Stimulated activated CD8-positive, alpha-beta memory T cell treated with anti-CD3 and anti-CD28 coated beads, Interleukin-15, amount 100 ng/mL, for 24 hours (primary cell): ENCODE results near the gene WDFY2.

Source experiments
- DNase-seq: peaks from one replicate; pipeline ENCODE4 v3.0.0-alpha.2; 2020; ENCODE audit warnings: low read depth

The WDFY2 gene

DNA sequence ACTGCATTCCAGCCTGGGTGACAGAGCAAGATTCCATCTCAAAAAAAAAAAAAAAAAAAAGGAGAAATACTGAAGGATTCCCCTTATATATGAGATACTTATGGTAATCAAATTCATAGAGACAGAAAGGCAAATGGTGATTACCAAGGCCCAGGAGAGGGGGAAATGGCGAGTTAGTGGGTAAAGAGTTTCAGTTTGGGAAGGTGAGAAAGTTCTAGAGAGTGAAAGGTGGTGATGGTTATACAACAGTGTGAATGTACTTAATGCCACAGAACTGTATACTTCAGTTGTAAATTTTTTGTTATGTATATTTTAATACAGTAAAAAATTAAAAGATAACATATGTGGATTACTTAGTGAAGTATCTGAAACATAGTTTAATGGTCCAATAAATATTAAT is 129.5 kb downstream of the WDFY2 start:
- DNase-seq: no peak

DNA sequence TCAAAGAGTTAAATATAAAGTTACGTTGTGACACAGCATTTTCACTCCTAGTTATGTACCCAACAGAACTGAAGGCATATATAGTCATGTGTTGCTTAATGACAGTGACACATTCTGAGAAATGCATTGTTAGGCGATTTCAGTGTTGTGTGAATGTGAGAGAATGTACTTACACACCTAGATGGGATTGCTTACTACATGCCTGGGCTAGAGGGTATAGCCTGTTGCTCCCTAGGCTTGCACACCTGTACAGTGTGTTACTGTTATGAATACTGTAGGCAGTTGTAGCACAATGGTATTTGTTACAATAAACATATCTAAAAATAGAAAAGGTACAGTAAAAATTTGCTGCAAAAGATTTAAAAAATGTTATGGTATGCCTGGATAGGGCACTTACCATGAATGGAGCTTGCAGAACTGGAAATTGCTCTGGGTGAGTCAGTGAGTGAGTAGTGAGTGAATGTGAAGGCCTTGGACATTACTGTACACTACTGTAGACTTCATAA is 130.5 kb downstream of the WDFY2 start:
- no peak for DNase-seq

DNA sequence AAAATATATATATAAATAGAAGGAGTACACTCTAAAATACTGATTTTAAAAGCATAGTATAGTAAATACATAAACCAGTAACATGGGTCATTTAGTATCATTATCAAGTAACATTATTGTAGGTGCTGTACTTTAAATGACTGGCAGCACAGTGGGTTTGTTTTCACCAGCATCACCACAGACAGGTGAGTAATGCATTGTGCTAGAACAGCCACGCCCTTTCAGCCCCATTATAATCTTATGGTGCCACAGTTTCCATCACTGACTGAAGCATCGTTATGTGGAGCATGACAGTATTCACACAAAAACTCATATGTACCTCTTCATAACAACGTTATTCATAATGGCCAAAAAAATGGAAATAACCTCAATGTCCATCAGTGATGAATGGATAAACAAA is 131.4 kb downstream of the WDFY2 start:
- DNase-seq: no peak

DNA sequence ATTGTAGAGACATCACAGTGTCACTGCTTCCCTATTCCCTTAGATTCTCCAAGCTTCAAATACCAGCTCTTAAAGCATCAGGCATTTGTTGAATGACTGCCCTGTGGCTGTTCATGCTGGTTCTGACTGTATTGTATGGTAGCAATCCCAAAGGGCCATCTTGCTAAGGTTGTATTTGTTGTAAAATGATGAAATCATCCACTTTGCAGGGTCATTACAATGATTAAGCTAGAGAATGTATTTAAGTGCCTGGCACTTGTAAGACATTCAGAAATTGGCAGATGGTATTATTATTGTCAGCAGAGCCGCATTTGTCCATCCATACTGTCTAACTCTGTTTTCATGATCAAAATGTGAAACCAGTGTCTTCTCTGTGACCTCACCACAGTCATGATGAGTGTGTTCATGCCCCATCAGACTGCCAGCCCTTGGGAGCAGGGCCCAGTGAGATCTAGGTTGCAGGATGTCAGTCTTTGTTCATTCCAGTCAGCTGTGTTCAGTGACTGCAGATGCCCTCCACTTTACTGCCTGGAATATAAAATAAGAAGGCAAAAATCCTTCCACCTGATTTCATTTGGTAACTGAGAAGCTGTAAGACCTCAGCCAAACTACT is 133.6 kb downstream of the WDFY2 start:
- DNase-seq: no peak

DNA sequence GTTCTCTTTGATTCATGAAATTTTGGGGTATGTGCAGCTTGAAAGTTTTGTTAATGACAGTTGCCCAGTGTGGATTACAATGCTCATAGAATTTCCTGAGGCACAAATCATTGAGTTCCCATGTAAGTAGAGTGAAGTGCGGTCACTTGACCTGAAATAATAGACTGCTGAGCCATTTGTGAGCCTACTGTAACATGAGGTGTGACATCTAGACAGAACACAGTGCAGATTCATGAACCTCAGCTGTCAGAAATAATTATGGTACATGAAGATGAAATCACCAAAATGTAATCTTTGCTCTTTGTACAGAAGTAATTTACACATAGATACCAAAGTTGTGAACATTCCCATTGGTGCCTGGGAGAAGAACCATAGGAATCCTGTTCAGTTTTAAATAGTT is 135.1 kb downstream of the WDFY2 start:
- no peak for DNase-seq

DNA sequence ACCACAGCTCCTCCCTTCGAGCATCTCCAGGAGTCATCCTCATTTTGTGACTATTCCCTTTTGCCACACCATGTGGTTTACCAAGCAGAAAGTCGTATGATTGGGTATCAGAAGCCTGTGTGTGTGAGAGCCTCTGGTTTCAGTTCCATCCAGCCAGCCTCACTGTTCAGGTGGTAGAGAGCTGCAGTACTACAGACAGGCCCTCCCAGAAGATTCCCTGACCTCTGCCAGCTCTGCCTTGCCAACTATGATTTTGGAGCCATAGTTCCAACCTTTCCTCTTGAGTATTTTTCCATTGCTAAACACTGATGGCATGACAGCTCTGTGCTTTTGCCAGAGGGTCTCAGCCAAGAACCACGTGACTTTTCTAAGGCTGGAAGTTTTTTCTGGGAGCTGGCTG is 137.2 kb downstream of the WDFY2 start:
- no peak for DNase-seq

DNA sequence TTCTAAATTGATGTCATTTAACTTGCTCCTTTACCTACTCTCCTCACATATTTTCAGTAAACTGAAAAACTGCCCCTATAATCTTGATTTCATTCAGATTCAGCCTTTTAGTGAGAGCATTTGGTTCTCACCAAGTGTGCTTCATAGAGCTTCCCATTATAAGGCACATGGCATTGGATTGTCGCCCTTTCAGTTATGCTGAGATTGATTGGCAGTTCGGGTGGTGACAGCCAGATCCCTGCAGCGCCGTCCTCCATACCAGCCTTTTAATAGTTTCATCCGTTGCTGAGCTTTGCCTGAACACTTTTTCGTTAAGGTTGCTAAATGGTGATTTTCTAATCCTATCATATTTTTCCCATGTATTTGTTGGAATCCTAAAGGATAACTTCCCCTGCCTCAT is 139.3 kb downstream of the WDFY2 start:
- DNase-seq: no peak

DNA sequence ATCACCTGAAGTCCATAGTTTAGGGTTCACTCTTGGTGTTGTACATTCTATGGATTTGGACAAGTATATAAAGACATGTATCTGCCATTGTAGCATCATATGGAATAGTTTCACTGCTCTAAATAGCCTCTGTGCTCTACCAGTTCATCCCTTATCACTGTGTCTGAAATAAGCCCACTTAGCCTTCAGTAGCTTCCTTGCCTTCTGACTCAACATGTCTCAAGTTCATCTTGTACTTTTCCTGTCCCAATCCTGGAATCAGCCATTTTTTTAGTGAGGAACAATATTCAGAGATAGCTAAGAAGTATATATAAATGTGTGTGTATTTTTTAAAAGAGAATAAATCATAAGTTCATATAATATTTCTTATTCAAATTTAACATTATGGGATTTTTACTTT is 140.5 kb downstream of the WDFY2 start:
- DNase-seq: no peak

DNA sequence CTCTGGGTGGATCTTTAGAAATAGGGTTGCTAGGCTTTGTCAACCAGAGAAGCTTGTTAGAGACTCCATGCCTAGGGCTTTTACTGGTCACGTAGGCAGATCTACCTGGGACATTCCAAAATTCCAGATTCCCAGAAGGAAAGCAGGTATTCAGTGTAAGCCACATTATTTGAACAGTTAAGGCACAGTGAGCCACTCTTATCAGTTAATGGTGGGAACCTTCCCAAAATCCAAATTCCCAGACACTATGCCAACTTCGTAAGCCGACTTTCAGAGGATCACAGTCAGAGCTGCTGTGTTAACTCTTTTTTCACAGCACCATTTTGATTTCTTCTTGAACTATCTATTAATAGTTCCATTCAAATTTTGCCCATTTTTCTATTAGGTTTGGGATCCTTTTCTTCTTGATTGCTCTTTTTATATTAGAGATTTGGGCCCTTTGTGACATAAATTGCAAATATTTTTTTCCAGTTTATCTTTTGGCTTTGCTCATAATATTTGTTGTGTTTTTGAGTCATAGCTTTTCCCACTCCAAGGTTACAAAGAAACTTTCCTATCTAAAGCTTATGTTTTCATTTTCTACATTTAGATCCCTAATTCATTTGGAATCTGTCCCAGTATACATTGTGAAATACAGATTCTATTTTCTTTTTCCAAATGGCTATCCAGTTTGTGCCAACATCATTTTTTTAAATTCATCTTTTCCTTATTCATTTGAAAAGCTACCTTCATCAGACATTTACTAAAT is 142.4 kb downstream of the WDFY2 start:
- DNase-seq: no peak

DNA sequence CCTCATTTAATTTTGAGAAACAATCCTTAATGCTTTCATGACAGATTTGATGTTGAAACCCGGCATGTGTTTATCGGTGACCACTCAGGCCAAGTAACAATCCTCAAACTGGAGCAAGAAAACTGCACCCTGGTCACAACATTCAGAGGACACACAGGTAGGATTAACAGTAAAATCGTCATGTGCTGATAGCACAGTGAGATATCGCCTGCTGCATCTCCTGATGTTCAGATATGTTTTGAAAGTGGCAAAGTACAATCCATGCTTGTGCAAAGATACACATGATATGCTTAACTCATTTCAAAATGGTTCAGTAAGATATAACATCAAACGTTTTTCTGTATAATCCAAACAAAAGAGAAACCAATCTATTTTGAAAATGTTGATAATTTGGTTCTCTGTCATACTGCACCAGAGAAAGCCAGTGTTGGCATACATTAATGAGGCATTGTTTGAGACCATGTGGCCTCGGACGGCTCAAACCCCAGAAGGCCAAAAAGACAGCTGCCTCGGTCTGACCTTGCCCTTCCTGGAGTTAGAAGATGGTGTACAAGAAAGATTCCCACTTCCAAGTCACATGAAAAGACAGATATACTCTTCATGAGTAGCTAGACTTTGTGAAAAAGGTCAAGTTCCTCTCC is 143.5 kb downstream of the WDFY2 start:
- DNase-seq: no peak

DNA sequence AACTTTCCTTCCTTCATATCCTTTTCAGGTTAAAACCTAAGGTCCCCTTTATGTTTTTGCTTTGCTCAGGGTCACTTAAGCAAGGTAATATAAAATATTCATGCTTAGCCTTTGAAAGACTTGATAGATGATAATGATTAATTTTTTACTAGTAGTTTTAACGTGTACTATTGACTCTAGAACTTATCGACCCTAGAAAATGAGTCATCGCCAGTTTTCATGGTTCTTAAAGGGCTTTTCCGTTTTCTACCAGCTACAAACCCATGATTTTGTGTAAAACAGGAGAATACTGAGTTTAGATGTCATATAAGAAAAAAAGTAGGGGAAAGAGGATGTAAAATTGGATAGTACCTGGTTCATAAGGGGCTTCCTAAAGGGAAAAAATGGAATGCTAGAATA is 144.0 kb downstream of the WDFY2 start:
- DNase-seq: no peak

DNA sequence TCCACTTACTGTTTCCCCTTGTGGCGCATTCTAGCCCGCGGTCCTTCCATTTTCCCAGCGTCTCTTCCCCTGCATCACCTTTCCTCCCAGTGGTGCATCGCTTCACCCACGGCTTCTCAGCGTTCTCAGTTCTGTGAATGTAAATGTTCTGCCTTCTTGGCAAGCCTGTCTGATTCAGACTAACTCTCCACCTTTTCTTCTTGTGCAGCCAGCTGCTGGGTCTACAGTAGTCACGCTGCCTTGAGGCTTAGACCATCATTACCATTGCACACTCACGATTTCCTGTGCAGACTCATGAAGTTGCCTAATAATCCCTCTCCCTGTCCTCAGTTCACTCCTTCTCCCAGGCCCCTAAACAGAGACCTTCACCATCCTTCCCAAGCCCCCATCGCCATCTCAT is 144.7 kb downstream of the WDFY2 start:
- no peak for DNase-seq

DNA sequence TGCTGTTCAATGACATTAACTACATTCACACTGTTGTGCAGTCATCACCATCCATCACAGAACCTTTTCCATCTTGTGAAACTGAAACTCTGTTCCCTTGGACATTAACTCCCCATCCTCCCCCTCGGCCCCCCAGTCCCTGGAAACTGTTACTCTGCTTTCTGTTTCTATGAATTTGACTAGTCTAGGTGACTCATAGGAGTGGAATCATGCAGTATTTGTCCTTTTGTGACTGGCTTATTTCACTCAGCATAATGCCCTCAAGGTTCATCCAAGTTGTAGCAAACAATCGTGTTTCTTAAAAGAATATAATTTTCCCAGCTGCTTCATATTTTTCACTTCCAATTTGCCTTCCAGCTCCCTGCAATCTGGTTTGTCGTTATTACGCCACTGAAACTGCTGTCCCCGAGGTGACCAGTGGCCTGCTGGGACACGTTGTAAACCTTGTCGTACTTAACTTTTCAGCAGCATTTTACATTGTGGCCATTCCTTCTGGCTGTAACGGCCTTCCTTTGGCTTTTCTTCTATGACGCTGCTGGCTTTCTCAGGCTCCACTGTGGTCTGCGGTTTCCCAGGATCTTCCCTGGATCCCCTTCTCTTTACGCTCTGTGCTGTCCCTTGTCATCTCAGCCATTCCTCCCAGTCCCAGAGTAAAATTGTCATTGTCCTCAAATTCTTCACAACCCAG is 145.7 kb downstream of the WDFY2 start:
- DNase-seq: no peak

DNA sequence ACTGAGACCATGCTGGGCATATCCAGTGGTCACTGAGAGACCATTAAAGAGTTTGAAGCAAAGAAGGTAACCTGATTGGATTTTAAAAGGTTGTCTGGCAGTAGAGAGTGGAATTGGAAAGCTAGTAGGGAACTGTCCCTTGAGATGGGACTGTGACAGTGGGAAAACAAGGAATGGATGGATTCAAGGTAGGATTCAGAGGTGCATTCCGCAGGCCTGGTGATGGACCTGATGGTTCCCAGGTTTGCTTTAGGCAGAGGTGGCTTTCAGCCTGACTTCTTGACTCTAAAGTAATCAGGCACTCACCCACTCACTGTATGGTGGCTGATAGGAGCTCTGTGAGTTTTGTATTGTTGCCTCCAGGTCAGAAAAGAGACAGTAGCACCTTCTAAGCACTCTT is 146.7 kb downstream of the WDFY2 start:
- DNase-seq: no peak

DNA sequence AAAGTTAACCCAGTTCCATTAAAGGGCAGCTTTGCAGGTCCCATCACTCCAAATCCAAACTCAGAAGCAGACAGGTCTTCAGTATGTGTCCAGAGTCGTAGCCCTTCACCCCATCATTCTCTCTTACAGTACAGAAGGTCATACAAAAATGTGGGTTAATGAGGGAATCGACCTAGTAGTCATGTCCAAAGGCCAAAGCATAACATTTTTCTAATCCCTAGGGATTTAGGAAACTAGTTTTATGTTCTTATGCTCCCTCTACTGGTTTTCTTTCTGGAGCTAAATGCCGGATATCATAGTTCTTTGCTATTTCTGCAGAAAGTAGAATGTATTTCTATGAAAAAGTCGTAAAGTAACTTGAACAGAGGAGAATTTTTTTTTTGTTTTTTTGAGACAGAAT is 147.5 kb downstream of the WDFY2 start:
- DNase-seq: no peak

DNA sequence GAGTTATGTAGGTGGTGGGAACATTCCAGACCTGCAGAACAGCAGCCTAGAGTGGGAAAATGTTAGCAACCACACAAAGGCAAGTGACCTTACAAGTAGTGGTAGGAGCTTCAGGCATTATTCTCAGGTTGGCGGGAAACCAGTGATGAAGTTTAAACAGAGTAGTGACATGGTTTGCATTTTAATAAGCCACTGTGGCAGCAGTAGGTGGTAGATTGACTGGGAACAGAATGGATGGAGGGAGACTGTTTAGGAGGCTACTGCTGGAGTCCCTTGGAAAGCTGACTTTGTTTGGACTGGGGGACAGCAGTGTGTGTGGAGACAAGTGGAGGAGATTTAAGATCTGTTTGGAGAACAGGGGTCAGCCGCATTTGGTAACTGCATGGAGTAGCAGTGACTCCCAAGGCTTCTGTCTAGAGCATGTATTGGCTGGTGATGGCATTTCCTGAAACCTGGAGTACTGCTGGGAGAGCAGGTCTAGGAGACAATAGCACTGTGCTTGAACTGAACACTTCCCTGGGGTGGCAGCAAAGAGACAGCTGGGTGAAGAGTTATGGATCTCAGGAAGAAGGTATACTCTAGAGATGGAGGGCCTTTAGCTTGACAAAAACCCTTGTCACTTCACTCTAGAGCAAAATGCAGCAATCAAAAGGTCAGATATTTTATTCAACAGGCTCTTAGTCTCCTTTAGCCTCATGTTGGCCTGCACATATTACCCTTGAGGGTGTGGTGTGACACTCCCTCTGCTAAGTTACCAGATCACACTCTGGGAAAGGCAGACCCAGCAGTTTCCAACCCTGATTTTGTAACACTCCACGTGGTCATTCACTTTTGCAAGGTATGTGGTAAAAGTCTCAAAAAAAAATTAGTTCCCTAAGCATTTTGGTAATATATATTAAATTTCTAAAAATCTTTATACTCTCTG is 149.4 kb downstream of the WDFY2 start:
- DNase-seq: no peak

DNA sequence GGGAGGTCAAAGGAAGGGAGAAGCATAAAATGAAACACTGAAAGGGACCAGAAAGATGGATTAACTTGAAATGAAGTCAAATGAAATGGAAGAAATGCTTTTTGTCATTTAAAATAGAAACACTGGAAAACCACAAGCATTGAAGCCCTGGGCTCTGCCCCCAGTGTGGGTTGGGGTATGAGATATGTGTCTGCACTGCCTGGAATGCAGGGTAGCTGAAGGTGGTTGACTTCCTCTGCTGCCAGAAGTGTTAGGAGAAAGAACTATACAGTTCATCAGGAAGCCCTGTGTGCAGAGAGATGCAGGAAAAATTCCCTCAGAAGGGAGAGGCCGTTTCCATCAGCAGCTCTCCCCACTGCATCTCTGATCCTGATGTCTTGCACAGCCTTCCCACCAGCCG is 150.5 kb downstream of the WDFY2 start:
- no peak for DNase-seq

DNA sequence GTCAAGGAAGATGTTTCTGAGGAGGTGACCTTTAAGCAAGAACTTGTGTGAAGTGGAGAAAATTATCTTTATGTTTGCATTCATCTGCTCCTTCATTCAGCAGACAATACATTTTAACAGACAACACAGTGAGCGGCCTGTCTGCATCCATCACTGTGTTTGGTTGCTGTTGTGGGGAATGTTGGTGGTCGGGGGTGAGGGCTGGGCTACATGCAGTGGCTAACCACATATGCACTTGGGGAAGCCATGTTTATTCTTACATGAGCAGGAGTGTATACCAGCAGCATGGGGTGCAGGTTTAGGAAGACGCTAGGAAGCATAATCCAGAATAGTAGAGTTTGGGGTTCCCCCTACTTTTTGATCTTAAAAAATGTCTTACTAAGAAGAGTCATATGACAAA is 153.3 kb downstream of the WDFY2 start:
- no peak for DNase-seq

DNA sequence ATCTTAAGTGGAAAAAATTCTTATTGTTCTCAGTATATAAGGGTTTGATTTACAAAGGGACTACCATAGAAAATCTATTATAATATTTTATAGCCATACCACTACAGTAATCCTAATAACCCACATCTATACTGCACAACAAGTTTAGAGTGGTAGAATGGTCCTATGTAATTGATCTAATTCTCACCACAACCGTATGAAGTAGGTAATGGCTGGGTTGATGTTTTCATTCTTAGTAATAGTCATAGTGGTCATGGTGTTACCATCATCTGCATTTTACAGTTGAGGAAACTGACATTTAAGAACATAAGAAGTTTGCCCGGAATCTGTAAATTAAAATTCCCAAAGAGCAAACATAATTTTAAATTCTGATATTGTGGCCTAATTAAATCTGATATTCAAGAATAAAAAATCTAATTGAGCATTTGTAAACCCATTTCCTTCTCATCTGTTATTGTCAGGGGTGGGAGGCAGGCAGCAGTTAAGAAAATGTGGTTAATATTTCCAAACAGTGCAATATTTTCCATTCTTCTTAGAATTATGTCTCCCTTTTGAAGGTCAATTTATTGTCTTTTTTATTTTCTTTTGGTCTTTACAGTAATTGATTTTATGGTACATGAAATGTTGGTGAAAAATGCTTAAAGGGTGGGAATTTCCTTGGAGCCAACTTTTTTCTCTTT is 154.1 kb downstream of the WDFY2 start:
- DNase-seq: no peak

DNA sequence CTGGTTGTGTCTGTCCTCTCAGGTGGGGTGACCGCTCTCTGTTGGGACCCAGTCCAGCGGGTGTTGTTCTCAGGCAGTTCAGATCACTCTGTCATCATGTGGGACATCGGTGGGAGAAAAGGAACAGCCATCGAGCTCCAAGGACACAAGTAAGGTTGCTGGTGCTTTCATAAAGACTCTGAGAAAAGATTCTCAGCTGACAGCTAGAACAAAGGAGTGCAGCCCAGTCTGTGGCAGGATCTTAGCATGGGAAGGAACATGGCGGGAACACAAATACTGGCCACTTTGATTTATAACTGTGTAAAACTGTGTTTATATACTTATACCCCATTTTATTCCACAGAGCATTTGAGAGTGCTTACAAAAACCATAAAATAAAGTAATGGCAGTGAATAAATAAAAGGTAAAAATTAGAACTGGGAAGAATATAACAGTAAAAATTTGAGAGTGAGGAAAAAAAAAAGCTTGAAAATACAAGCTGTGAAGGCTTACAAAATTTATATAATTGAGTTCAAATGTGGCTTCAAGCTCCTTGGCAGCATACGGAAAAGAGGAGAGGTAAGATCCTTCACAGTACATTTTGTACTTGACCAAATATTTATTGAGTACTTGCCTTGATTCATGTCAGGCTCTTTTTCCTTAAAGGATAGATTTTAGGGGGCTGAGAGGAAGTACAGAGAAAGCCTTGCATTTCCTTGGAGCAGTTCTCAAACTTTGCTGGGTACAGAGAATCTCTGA is 154.9 kb downstream of the WDFY2 start:
- no peak for DNase-seq
